HEK293 (cell line): Measurements from ENCODE around the gene ERLEC1.

Source experiments
- CTCF ChIA-PET: fragments of 350-600 bp; formaldehyde crosslinking; extraction: SDS; loops from one replicate; lab custom pipeline; 2021; ENCODE audit warnings: antibody characterized with exemption; lab: Yijun Ruan, JAX
- POLR2A ChIA-PET: fragments of 300-600 bp; formaldehyde crosslinking; extraction: SDS; loops from one replicate; lab custom pipeline; 2020; ENCODE audit warnings: antibody characterized with exemption, inconsistent platforms; lab: Yijun Ruan, JAX
- H3K27ac ChIP-seq: fragments of 200-500 bp; sonication (Bioruptor generic); 2 replicates; pipeline ENCODE4 v1.5.1; 2014; ENCODE audit warnings: low read depth, low read length, control low read depth, inconsistent platforms; ENCODE audit errors: extremely low read depth
- H3K36me3 ChIP-seq, 2 experiments: fragments of 200-500 bp in 1 of 2; sonication (Bioruptor generic) in 1 of 2; 1 replicate in 1 of 2; 2 replicates in 1 of 2; pipeline ENCODE4 v1.5.1; 2014 to 2017; ENCODE audit warnings: inconsistent platforms in 2 of 2, low read length in 2 of 2; ENCODE audit not compliant: control insufficient read depth in 2 of 2, insufficient read depth in 1 of 2
- H3K4me1 ChIP-seq: fragments of 200-500 bp; sonication (Bioruptor generic); 2 replicates; pipeline ENCODE4 v1.5.1; 2014; ENCODE audit warnings: mild to moderate bottlenecking, low read length, inconsistent platforms; ENCODE audit not compliant: control insufficient read depth, insufficient read depth
- H3K4me3 ChIP-seq: 2 replicates; pipeline ENCODE4 v1.5.1; 2011; ENCODE audit warnings: low read depth, mild to moderate bottlenecking, control low read depth, low read length, moderate library complexity
- H3K9me3 ChIP-seq: fragments of 200-500 bp; sonication (Bioruptor generic); 2 replicates; pipeline ENCODE4 v1.5.1; 2014; ENCODE audit warnings: low read depth, low read length, inconsistent platforms; ENCODE audit not compliant: control insufficient read depth, insufficient read depth
- IKZF3 ChIP-seq: fragments of 450-650 bp; IDR thresholded peaks from 2 replicates; pipeline ENCODE4 v1.5.0; 2018; ENCODE audit warnings: missing biosample characterization, mild to moderate bottlenecking, missing genetic modification characterization, moderate library complexity
- KLF7 ChIP-seq: fragments of 450-650 bp; formaldehyde crosslinking; IDR thresholded peaks from 2 replicates; pipeline ENCODE4 v1.5.1; 2016; ENCODE audit warnings: missing biosample characterization, missing genetic modification characterization, borderline replicate concordance
- ZBTB17 ChIP-seq: fragments of 450-650 bp; formaldehyde crosslinking; IDR thresholded peaks from 2 replicates; pipeline ENCODE4 v1.5.1; 2016; ENCODE audit warnings: missing biosample characterization, missing genetic modification characterization
- ZFP3 ChIP-seq: fragments of 450-650 bp; formaldehyde crosslinking; IDR thresholded peaks from 2 replicates; pipeline ENCODE4 v1.5.1; 2016; ENCODE audit warnings: low read depth, missing biosample characterization, missing genetic modification characterization
- ZNF184 ChIP-seq: fragments of 450-650 bp; IDR thresholded peaks from 2 replicates; pipeline ENCODE4 v1.5.1; 2018; ENCODE audit warnings: missing biosample characterization, mild to moderate bottlenecking, missing genetic modification characterization
- ZNF19 ChIP-seq: fragments of 450-650 bp; formaldehyde crosslinking; IDR thresholded peaks from 2 replicates; pipeline ENCODE4; 2016; ENCODE audit warnings: missing biosample characterization, missing genetic modification characterization, low read depth
- ZNF23 ChIP-seq: fragments of 450-650 bp; formaldehyde crosslinking; IDR thresholded peaks from 2 replicates; pipeline ENCODE4 v1.5.1; 2016; ENCODE audit warnings: missing biosample characterization, missing genetic modification characterization, borderline replicate concordance
- ZNF324 ChIP-seq: fragments of 450-650 bp; formaldehyde crosslinking; IDR thresholded peaks from 2 replicates; pipeline ENCODE4 v1.5.1; 2016; ENCODE audit warnings: missing biosample characterization, missing genetic modification characterization
- ZNF514 ChIP-seq: fragments of 450-650 bp; formaldehyde crosslinking; IDR thresholded peaks from 2 replicates; pipeline ENCODE4 v1.5.1; 2016; ENCODE audit warnings: missing biosample characterization, missing genetic modification characterization
- ZNF585B ChIP-seq: fragments of 450-650 bp; formaldehyde crosslinking; IDR thresholded peaks from 2 replicates; pipeline ENCODE4 v1.5.1; 2016; ENCODE audit warnings: missing biosample characterization, missing genetic modification characterization
- ZNF596 ChIP-seq: fragments of 450-650 bp; IDR thresholded peaks from 2 replicates; pipeline ENCODE4 v1.5.0; 2018; ENCODE audit warnings: missing biosample characterization, mild to moderate bottlenecking, missing genetic modification characterization, moderate library complexity
- ZNF610 ChIP-seq: fragments of 450-650 bp; formaldehyde crosslinking; IDR thresholded peaks from 2 replicates; pipeline ENCODE4 v1.5.1; 2016; ENCODE audit warnings: missing biosample characterization, missing genetic modification characterization, borderline replicate concordance
- ZNF777 ChIP-seq: fragments of 450-650 bp; formaldehyde crosslinking; IDR thresholded peaks from 2 replicates; pipeline ENCODE4 v1.5.1; 2017; ENCODE audit warnings: missing biosample characterization, missing genetic modification characterization, borderline replicate concordance
- TF ChIP-seq, protein P1 (sequence below): fragments of 450-650 bp; formaldehyde crosslinking; IDR thresholded peaks from 2 replicates; pipeline ENCODE4 v1.5.1; 2017; ENCODE audit warnings: missing biosample characterization, missing genetic modification characterization
- TF ChIP-seq, protein P2 (sequence below): fragments of 450-650 bp; formaldehyde crosslinking; conservative IDR thresholded peaks from 2 replicates; pipeline ENCODE4 v1.5.1; 2016; ENCODE audit warnings: low read depth, missing biosample characterization, missing genetic modification characterization
- TF ChIP-seq, protein P3 (sequence below): fragments of 450-650 bp; formaldehyde crosslinking; IDR thresholded peaks from 2 replicates; pipeline ENCODE4 v1.5.1; 2016; ENCODE audit warnings: missing biosample characterization, missing genetic modification characterization
- TF ChIP-seq, protein P4 (sequence below): fragments of 450-650 bp; formaldehyde crosslinking; IDR thresholded peaks from 2 replicates; pipeline ENCODE4 v1.5.1; 2017; ENCODE audit warnings: missing biosample characterization, missing genetic modification characterization

ERLEC1 gene

DNA sequence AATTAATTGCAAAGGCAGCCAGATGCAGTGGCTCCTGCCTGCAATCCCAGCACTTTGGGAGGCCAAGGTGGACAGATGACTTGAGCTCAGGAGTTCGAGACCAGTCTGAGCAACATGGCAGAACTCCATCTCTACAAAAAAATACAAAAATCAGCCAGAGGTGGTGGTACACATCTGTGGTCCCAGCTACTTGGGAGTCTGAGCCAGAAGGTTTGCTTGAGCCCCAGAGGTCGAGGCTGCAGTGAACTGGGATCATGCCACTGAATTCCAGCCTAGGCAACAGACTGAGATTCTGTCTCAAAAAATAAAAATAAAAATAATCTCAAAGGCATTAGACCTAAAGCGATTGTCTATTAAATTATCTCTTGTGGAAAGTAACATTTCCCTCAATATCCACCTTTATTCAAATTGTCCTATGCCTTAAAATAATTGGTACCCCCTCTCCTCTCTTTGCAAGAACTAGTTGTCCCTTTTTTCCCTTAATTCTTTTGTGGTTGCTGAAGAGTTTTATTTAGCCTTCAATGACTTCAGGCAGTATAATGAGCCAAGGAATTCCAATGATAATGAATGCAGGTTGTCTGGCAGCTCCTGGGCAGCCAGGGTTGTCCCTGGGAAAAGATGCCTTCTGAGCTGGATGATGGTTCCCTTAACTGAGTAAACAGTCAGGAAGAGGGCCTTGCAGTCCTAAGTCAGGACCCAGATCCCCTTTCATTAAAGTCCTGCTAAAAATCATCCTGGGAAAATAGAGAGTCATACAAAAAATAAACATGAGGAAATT lies 40.7 kb downstream of the ERLEC1 start:
- no peaks in the 10 kb centered on the region; a peak in 1 of 3 replicates for H3K36me3 ChIP-seq

DNA sequence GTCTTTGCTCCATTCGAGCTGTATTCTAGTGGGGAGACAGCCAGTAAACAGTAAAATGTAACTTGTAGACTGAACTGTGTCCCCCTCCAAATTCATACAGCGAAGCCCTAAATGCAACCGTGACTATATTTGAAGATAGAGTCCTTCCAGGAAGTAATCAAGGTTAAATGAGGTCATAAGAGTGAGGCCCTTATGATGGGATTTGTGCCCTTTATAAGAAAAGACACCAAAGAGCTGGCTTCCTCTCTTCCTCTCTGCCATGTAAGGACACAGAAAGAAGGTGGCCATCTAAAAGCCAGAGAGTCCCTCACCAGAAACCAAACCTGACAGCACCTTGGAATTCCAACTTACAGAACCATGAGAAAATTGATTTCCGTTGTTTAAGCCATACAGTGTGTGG lies 41.5 kb downstream of the ERLEC1 start:
- Histone ChIP-seq H3K27ac (no peak overlapping the region), H3K9me3 (no peaks in the 10 kb centered on the region), H3K36me3 (no peaks in the 10 kb centered on the region; a peak in 1 of 3 replicates), H3K4me3 (no peak overlapping the region), H3K4me1 (no peaks in the 10 kb centered on the region)
- CTCF ChIA-PET: no interaction called here
- POLR2A ChIA-PET: no interaction called here
- TF ChIP-seq ZNF610 (tag by site-specific recombination): no peak
- TF ChIP-seq, protein P1, sequence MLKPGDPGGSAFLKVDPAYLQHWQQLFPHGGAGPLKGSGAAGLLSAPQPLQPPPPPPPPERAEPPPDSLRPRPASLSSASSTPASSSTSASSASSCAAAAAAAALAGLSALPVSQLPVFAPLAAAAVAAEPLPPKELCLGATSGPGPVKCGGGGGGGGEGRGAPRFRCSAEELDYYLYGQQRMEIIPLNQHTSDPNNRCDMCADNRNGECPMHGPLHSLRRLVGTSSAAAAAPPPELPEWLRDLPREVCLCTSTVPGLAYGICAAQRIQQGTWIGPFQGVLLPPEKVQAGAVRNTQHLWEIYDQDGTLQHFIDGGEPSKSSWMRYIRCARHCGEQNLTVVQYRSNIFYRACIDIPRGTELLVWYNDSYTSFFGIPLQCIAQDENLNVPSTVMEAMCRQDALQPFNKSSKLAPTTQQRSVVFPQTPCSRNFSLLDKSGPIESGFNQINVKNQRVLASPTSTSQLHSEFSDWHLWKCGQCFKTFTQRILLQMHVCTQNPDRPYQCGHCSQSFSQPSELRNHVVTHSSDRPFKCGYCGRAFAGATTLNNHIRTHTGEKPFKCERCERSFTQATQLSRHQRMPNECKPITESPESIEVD (tag by site-specific recombination): no peak
- TF ChIP-seq ZNF514 (tag by site-specific recombination): no peak
- no peak for TF ChIP-seq ZNF596 (tag by site-specific recombination)
- TF ChIP-seq ZFP3: no peak
- TF ChIP-seq, protein P2, sequence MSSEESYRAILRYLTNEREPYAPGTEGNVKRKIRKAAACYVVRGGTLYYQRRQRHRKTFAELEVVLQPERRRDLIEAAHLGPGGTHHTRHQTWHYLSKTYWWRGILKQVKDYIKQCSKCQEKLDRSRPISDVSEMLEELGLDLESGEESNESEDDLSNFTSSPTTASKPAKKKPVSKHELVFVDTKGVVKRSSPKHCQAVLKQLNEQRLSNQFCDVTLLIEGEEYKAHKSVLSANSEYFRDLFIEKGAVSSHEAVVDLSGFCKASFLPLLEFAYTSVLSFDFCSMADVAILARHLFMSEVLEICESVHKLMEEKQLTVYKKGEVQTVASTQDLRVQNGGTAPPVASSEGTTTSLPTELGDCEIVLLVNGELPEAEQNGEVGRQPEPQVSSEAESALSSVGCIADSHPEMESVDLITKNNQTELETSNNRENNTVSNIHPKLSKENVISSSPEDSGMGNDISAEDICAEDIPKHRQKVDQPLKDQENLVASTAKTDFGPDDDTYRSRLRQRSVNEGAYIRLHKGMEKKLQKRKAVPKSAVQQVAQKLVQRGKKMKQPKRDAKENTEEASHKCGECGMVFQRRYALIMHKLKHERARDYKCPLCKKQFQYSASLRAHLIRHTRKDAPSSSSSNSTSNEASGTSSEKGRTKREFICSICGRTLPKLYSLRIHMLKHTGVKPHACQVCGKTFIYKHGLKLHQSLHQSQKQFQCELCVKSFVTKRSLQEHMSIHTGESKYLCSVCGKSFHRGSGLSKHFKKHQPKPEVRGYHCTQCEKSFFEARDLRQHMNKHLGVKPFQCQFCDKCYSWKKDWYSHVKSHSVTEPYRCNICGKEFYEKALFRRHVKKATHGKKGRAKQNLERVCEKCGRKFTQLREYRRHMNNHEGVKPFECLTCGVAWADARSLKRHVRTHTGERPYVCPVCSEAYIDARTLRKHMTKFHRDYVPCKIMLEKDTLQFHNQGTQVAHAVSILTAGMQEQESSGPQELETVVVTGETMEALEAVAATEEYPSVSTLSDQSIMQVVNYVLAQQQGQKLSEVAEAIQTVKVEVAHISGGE: no peak
- no peak for TF ChIP-seq KLF7 (tag by site-specific recombination)
- TF ChIP-seq, protein P3, sequence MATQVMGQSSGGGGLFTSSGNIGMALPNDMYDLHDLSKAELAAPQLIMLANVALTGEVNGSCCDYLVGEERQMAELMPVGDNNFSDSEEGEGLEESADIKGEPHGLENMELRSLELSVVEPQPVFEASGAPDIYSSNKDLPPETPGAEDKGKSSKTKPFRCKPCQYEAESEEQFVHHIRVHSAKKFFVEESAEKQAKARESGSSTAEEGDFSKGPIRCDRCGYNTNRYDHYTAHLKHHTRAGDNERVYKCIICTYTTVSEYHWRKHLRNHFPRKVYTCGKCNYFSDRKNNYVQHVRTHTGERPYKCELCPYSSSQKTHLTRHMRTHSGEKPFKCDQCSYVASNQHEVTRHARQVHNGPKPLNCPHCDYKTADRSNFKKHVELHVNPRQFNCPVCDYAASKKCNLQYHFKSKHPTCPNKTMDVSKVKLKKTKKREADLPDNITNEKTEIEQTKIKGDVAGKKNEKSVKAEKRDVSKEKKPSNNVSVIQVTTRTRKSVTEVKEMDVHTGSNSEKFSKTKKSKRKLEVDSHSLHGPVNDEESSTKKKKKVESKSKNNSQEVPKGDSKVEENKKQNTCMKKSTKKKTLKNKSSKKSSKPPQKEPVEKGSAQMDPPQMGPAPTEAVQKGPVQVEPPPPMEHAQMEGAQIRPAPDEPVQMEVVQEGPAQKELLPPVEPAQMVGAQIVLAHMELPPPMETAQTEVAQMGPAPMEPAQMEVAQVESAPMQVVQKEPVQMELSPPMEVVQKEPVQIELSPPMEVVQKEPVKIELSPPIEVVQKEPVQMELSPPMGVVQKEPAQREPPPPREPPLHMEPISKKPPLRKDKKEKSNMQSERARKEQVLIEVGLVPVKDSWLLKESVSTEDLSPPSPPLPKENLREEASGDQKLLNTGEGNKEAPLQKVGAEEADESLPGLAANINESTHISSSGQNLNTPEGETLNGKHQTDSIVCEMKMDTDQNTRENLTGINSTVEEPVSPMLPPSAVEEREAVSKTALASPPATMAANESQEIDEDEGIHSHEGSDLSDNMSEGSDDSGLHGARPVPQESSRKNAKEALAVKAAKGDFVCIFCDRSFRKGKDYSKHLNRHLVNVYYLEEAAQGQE (tag by site-specific recombination): no peak
- TF ChIP-seq IKZF3: no peak
- no peak for TF ChIP-seq ZNF184 (tag by site-specific recombination)
- TF ChIP-seq, protein P4, sequence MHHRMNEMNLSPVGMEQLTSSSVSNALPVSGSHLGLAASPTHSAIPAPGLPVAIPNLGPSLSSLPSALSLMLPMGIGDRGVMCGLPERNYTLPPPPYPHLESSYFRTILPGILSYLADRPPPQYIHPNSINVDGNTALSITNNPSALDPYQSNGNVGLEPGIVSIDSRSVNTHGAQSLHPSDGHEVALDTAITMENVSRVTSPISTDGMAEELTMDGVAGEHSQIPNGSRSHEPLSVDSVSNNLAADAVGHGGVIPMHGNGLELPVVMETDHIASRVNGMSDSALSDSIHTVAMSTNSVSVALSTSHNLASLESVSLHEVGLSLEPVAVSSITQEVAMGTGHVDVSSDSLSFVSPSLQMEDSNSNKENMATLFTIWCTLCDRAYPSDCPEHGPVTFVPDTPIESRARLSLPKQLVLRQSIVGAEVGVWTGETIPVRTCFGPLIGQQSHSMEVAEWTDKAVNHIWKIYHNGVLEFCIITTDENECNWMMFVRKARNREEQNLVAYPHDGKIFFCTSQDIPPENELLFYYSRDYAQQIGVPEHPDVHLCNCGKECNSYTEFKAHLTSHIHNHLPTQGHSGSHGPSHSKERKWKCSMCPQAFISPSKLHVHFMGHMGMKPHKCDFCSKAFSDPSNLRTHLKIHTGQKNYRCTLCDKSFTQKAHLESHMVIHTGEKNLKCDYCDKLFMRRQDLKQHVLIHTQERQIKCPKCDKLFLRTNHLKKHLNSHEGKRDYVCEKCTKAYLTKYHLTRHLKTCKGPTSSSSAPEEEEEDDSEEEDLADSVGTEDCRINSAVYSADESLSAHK (tag by site-specific recombination): no peak

More for the DNA sequence above, 40.7 kb downstream of the ERLEC1 start:
- ChIA-PET POLR2A (no interaction called here), CTCF (no interaction called here)
- H3K27ac ChIP-seq: no peak overlapping the region
- no peaks in the 10 kb centered on the region for H3K9me3 ChIP-seq
- H3K4me3 ChIP-seq: no peak overlapping the region
- no peaks in the 10 kb centered on the region for H3K4me1 ChIP-seq
- TF ChIP-seq ZNF777 (no peak), ZNF585B (tag by site-specific recombination) (no peak), ZNF19 (tag by site-specific recombination) (no peak), ZBTB17 (tag by site-specific recombination) (no peak), ZNF23 (tag by site-specific recombination) (no peak), ZNF324 (tag by site-specific recombination) (no peak)
